K562 (cell line): ENCODE results near the gene TNFRSF13B.

Source experiments
- ARID2 ChIP-seq: fragments of 450-650 bp; IDR thresholded peaks from 2 replicates; pipeline ENCODE4 v1.6.1; 2017; ENCODE audit warnings: antibody characterized with exemption, mild to moderate bottlenecking
- RFX5 ChIP-seq: IDR thresholded peaks from 2 replicates; pipeline ENCODE4 v1.6.1; 2011; ENCODE audit warnings: low read depth, mild to moderate bottlenecking, improper control_type of control experiment, low read length
- SIN3A ChIP-seq, 2 experiments: fragments of 150-350 bp in 1 of 2; IDR thresholded peaks; 2 replicates each; pipeline ENCODE4 v1.6.1; 2011 to 2016; ENCODE audit warnings: borderline replicate concordance in 2 of 2, low read depth in 2 of 2, low read length in 2 of 2, mild to moderate bottlenecking in 2 of 2, moderate library complexity in 2 of 2; ENCODE audit not compliant: control insufficient read depth in 1 of 2
- SLC30A9 ChIP-seq: fragments of 250-450 bp; sonication (Bioruptor Pico); IDR thresholded peaks from 2 replicates; pipeline ENCODE4 v1.8.0; 2022; ENCODE audit warnings: mild to moderate bottlenecking, moderate library complexity
- SMARCB1 ChIP-seq: IDR thresholded peaks from 2 replicates; pipeline ENCODE4 v1.6.1; 2011; ENCODE audit warnings: improper control_type of control experiment, low read depth; ENCODE audit not compliant: insufficient read length
- ZNF140 ChIP-seq: fragments of 250-450 bp; sonication (Bioruptor Pico); IDR thresholded peaks from 2 replicates; pipeline ENCODE4 v1.8.0; 2021; ENCODE audit warnings: moderate library complexity, mild to moderate bottlenecking, inconsistent platforms
- ZNF184 ChIP-seq: sonication (generic); formaldehyde crosslinking; IDR thresholded peaks from 2 replicates; pipeline ENCODE4 v1.5.0; 2020; ENCODE audit warnings: missing genetic modification reagents

DNA sequence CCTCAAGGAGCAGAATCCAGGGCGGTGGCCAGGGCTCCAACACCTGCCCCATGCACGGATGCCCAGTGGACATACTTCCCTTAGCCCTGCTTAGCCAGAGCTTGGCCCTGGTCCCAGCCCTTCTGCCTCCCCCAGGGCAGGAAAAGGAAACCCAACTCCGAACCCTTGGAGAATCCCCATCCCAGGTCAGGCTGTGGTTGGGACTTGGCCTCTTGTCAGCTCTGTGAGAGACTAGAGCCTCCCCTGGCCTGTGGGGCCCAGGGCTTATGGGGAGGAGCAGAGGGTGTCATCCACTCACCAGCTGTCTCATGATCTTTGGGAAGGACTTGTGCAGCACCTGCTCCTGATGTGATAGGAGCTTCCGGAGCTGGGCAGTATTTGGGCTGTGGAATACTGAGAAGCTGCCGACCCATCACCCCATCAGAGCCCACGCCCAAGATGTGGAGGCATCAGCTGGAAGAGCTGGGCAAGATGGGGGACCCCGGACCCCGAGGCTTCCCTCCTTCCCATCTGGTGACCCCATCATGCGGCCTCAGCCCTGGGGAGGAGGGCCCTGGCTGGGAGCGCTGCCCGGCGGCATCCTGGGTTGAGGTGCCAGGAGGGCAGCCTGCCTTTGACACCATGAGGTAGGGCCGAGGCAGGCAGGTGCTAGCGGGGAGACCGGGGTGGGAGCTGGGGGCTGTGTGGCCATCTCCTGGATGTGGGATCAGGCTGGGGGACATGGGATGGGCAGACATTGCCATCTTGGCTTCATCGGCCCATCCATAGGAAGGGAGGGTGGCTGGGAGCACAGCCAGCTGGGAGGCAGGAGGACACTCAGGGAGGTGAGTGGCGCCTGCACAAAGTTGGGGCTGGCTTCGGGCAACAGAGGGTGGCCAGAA lies 45.1 kb downstream of the TNFRSF13B start:
- TF ChIP-seq SMARCB1 (no peak), ZNF140 (CRISPR knock-in tag) (no peak), ARID2 (no peak), SLC30A9 (CRISPR knock-in tag) (no peak), ZNF184 (CRISPR knock-in tag) (no peak), SIN3A (IDR thresholded peaks at IDR 0.05; ENCODE audit: borderline replicate concordance in 2 of 2, control insufficient read depth in 1 of 2, low read depth in 2 of 2, low read length in 2 of 2) (no peak), RFX5 (no peak)
